Subcutaneous adipose tissue (tissue), 4 donors: ENCODE measurements around the gene KMT2C. TPM values are rescaled to one million over a fixed set of nuclear protein-coding genes. Genes with fewer than 3 reads are reported as not detected.

Experiments used
- total RNA-seq, 4 donors: library from RNA; depleted of rRNA; stranded (reverse); fragments of >200 nt; gene quantifications; one replicate each; pipeline ENCODE4 v1.1.0, GENCODE V29; 2016
- TF ChIP-seq, protein P1 (sequence below): fragments of 450-650 bp; IDR thresholded peaks from one replicate; pipeline ENCODE4 v1.5.1; 2016; ENCODE audit warnings: low read depth, mild to moderate bottlenecking, control low read depth, antibody characterized with exemption, moderate library complexity

The KMT2C gene
- total RNA-seq, 4 donors from 2014 or later: 68.7 to 86.8 (median 70.5) TPM

DNA sequence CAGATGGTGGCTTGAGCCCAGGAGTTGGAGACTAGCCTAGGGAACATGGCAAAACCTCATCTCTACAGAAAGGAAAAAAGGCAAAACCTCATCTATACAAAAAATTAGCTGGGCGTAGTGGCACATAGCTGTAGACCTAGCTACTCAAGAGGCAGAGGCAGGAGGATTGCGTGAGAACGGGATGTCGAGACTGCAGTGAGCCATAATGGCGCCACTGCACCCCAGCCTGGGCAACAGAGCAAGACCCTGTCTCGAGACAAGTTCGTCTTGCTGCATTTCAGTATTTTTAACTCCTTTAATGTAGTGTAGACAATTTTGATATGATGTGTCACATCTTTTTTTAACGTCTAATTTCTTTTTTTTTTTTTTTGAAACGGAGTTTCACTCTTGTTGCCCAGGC, 31.4 kb upstream of the KMT2C start:
- TF ChIP-seq, protein P1, sequence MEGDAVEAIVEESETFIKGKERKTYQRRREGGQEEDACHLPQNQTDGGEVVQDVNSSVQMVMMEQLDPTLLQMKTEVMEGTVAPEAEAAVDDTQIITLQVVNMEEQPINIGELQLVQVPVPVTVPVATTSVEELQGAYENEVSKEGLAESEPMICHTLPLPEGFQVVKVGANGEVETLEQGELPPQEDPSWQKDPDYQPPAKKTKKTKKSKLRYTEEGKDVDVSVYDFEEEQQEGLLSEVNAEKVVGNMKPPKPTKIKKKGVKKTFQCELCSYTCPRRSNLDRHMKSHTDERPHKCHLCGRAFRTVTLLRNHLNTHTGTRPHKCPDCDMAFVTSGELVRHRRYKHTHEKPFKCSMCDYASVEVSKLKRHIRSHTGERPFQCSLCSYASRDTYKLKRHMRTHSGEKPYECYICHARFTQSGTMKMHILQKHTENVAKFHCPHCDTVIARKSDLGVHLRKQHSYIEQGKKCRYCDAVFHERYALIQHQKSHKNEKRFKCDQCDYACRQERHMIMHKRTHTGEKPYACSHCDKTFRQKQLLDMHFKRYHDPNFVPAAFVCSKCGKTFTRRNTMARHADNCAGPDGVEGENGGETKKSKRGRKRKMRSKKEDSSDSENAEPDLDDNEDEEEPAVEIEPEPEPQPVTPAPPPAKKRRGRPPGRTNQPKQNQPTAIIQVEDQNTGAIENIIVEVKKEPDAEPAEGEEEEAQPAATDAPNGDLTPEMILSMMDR: no peak

DNA sequence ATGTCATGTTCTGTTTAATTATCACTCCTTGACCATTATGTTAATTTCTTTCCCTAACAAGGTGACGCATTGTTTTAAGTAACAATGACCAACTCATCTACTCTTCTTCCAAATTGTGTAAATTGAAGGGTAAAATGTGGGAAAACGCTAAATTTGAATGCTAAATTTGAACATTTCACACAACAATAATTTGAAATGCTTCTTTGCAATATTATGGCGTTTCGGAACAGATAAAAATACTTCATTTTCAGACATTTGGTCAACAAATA, 29.2 kb upstream of the KMT2C start:
- TF ChIP-seq, protein P1: no peak

DNA sequence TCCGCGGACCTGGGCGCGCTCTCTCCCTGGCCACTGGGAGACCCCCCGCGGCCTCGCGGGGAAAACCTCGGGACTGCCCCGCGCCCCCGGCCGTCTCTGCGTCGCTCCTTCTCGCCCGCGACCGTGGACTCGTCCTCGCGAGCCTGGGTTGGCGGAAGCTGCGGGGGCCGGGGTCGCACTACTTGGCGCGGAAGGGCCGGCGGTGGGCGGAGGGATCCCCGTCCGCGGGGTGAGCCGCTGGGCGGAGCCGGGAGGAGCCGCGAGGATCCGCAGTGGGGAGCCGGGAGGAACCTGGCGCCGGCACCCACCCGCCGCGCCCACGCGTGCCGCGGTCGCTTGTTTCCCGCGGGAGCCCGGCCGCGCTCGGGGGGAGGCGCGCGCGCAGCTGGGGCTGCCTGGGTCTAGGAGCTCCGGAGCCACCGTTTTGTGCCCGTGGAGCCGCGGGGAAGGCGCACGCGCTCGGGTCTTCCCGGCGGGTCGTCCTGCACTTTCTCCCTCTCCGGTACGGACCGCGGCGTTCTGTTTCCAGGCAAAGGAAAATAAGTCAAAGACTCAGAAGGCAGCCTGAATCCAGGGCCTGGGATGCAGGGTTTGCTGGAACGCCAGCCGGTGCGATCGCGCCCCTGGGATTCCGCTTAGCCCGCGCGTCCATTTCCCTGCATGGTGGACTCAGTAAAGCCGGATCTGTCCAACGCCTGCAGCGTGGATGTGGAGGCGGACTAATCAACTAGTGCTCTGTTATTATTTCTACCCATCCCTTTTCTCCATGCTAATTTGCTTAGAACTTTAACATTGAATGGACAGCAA, 28.7 kb upstream of the KMT2C start:
- TF ChIP-seq, protein P1: no peak

DNA sequence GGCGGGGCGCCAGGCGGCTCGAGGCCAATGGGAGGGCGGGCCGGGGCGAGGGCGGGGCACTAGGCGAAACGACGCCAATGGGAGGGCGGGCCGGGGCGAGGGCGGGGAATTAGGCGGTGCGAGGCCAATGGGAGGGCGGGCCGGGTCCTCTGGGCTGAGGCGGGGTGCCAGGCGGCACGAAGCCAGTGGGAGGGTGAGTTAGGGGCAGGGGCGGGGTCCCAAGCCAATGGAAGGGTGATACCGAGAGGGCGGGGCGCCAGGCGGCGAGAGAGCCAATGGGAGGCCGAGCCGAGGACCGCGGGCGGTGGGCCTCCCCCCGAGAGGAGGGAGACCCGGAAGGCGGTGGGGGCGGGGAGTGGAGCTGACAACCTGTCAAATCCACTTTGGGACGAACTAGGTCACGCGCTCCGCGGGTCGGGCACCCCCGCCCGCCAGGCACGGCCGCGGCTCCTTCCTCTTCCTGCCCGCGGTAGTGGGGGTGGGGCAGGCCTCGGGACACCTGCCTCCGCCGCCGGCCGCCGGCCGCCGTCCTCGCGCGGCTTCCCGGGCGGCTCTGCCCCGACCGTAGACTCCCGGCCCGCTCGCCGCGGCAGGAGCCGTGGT, 28.0 kb upstream of the KMT2C start:
- TF ChIP-seq, protein P1: no peak

DNA sequence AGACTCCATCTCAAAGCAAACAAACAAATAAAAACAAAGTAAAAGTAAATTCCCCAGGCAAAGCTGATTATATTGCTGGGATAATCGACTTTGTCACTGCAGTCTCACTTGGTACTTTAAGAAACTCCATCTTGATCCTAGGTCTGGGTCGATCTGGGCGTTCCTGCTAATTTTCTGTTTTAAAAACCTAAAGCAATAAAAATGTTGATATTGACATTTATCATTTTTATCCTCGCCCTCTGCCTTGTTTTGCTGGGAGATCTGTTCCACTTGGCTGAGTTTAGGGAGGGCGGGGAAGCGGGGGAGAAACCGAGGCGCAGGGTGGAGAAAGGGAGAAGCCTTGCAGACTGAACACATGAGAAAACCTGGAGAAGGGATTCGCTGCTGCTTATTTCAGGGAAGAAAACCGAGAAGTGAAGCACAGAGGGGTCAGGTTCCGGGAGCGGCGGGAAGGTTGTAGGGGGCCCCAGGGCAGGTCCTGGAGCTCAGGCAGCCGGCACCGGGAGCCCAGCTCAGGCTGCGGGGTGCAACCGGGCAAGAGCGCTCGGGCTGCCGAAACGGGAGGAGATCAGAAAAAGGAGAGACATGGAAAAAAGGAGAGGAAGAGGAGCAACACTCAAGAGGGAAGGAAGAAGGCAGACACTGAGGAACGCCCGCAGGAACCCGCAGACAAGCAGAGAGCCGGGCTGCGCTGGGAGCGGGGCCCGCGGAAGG, 27.3 kb upstream of the KMT2C start:
- TF ChIP-seq, protein P1: no peak

DNA sequence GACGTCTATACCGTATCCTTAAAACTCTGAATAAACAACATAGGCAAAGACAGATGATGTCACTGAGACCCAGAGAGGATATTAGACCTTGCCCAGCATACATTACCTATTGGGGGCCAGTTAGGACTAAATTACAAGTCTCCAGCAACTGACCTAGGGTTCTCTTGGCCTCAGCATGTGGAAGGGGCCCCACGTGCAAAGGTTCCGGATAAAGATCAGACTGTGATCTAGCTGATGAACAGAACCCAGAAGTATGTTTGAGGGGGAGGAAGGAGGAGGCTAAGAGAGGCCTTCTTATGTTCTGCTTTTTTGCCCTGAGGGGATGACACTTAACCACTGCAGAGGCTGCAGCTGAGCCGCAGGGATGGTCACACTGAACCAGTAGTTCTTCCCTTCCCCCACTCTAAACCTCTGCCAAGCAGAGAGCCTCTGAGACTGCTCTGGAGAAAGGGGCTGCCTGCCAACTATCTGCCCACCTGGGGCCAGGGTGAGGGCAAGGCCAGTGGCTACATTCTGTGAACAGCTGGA, 24.0 kb upstream of the KMT2C start:
- TF ChIP-seq, protein P1: no peak

DNA sequence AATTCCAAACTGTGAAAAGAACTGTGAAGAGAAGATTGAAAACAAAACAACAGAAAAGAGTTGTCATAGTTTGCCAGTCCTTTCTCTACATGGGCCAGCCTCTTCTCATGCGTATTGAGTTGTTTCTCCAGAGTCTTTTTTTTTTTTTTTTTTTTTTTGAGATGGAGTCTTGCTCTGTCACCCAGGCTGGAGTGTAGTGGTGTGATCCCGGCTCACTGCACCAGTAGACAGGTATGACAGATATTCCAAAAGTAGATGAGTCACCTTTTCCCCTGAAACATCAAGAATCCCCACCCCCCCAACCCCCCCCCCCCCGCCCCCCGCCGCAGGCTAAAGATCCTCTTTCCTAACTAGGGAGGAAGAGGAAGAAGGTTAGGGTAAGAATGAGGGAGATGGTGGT, 15.6 kb upstream of the KMT2C start:
- TF ChIP-seq, protein P1: no peak
